HCT116 (cell line): ENCODE results near the gene MINDY4B. TPM values are rescaled to one million over a fixed set of nuclear protein-coding genes. Genes with fewer than 3 reads are reported as not detected.

Experiments
- ATAC-seq: fragments of 200-7000 bp; cut with Tn5 transposase; 2 replicates; pipeline ENCODE4 v1.9.1; 2020; ENCODE audit warnings: mild to moderate bottlenecking, moderate library complexity
- BruUV-seq: library from RNA; stranded (reverse); fragments of 400-500 nt; replicated peaks from 2 replicates; lab custom pipeline; 2021; lab: Mats Ljungman, UMichigan
- CTCF ChIA-PET: fragments of 300-600 bp; sonication (Branson Sonifier 250); formaldehyde crosslinking; loops from one replicate; lab custom pipeline; 2021; ENCODE audit warnings: antibody characterized with exemption; lab: Charles Lee
- POLR2A ChIA-PET: fragments of 300-600, 350-600 bp; sonication (Branson Sonifier 250); formaldehyde crosslinking; loops from one replicate; lab custom pipeline; 2021; ENCODE audit warnings: antibody characterized with exemption; lab: Charles Lee
- RAD21 ChIA-PET, 2 experiments: fragments of 300-600 bp; sonication (Branson Sonifier 250); formaldehyde crosslinking; loops; one replicate each; lab custom pipeline; 2023; ENCODE audit warnings: low total read pairs in 2 of 2; ENCODE audit not compliant: uncharacterized antibody in 2 of 2, unreplicated experiment in 2 of 2, low non-redundant PET in 1 of 2; lab: Charles Lee
- DNase-seq: peaks from one replicate; pipeline ENCODE4 v3.0.0-alpha.2; 2010; ENCODE audit warnings: low read depth, low spot score
- H2AFZ ChIP-seq: fragments of 200-600 bp; shearing (Covaris generic), sonication (generic); 2 replicates; pipeline ENCODE4 v1.6.1; 2017; ENCODE audit warnings: low read depth, mixed run types, mixed read lengths, antibody characterized with exemption, low read length; ENCODE audit not compliant: poor library complexity, severe bottlenecking
- H3K27ac ChIP-seq: 2 replicates; pipeline ENCODE4 v1.5.1; 2012; ENCODE audit warnings: low read depth, low read length
- H3K27me3 ChIP-seq: fragments of 200-600 bp; sonication (generic); 2 replicates; pipeline ENCODE4 v1.6.1; 2016; ENCODE audit warnings: mixed run types, low read length, mixed read lengths; ENCODE audit not compliant: insufficient read depth
- H3K36me3 ChIP-seq, 2 experiments: fragments of 200-500 bp in 1 of 2; fragments of 200-600 bp in 1 of 2; sonication (Bioruptor generic) in 1 of 2; sonication (generic) in 1 of 2; 2 replicates each; pipeline versions ENCODE4 v1.5.1 to v1.6.1; 2014 to 2016; ENCODE audit warnings: low read length in 2 of 2, inconsistent platforms in 1 of 2, mixed read lengths in 1 of 2, mixed run types in 1 of 2; ENCODE audit not compliant: insufficient read depth in 2 of 2, control insufficient read depth in 1 of 2
- H3K4me1 ChIP-seq, 2 experiments: fragments of 200-600 bp in 1 of 2; sonication (generic) in 1 of 2; 2 replicates each; pipeline versions ENCODE4 v1.5.1 to v1.6.1; 2012 to 2017; ENCODE audit warnings: low read length in 2 of 2, inconsistent platforms in 1 of 2, mild to moderate bottlenecking in 1 of 2, mixed read lengths in 1 of 2, mixed run types in 1 of 2, moderate library complexity in 1 of 2; ENCODE audit not compliant: insufficient read depth in 2 of 2, control insufficient read depth in 1 of 2
- H3K4me2 ChIP-seq: fragments of 200-600 bp; sonication (generic); 2 replicates; pipeline ENCODE4 v1.6.1; 2017; ENCODE audit warnings: mixed run types, low read length, mixed read lengths
- H3K4me3 ChIP-seq, 2 experiments: fragments of 200-600 bp in 1 of 2; sonication (generic) in 1 of 2; replicated peaks in 1 of 2; 2 replicates each; pipeline ENCODE4 v1.5.1; 2011 to 2016; ENCODE audit warnings: low read length in 2 of 2, control low read depth in 1 of 2, low read depth in 1 of 2, mild to moderate bottlenecking in 1 of 2, mixed read lengths in 1 of 2, mixed run types in 1 of 2
- H3K79me2 ChIP-seq: fragments of 200-600 bp; sonication (generic); 2 replicates; pipeline ENCODE4 v1.6.1; 2017; ENCODE audit warnings: mild to moderate bottlenecking, mixed run types, low read length, moderate library complexity, mixed read lengths; ENCODE audit not compliant: insufficient read depth
- H3K9ac ChIP-seq: fragments of 200-600 bp; sonication (generic); 2 replicates; pipeline ENCODE4 v1.6.1; 2016; ENCODE audit warnings: low read length, mixed read lengths
- H3K9me2 ChIP-seq: fragments of 200-600 bp; sonication (generic), shearing (Covaris generic); 2 replicates; pipeline ENCODE4 v1.6.1; 2017; ENCODE audit warnings: mixed run types, mild to moderate bottlenecking, moderate library complexity; ENCODE audit not compliant: insufficient read depth
- H3K9me3 ChIP-seq, 2 experiments: fragments of 200-500 bp in 1 of 2; fragments of 200-600 bp in 1 of 2; sonication (Bioruptor generic) in 1 of 2; sonication (generic) in 1 of 2; 2 replicates each; pipeline ENCODE4 v1.6.1; 2014 to 2017; ENCODE audit warnings: low read length in 2 of 2, mixed read lengths in 2 of 2, inconsistent platforms in 1 of 2, low read depth in 1 of 2, mild to moderate bottlenecking in 1 of 2, mixed run types in 1 of 2, moderate library complexity in 1 of 2; ENCODE audit not compliant: control insufficient read depth in 1 of 2, insufficient read depth in 1 of 2
- H4K20me1 ChIP-seq: fragments of 200-600 bp; sonication (generic), shearing (Covaris generic); 2 replicates; pipeline ENCODE4 v1.6.1; 2017; ENCODE audit warnings: mixed run types, mild to moderate bottlenecking, moderate library complexity; ENCODE audit not compliant: insufficient read depth
- EGR1 ChIP-seq: IDR thresholded peaks from 2 replicates; pipeline ENCODE4 v1.6.1; 2012; ENCODE audit warnings: low read depth
- EZH2 ChIP-seq: fragments of 200-600 bp; sonication (generic); IDR thresholded peaks from 2 replicates; pipeline ENCODE4 v1.6.1; 2017; ENCODE audit warnings: antibody characterized with exemption, mixed run types
- EZH2phosphoT487 ChIP-seq: fragments of 200-600 bp; IDR thresholded peaks from 2 replicates; pipeline ENCODE4 v1.6.1; 2018; ENCODE audit warnings: antibody characterized with exemption, borderline replicate concordance
- FOSL1 ChIP-seq: IDR thresholded peaks from 2 replicates; pipeline ENCODE4 v1.6.1; 2012; ENCODE audit warnings: low read depth
- JUND ChIP-seq: IDR thresholded peaks from 2 replicates; pipeline ENCODE4 v1.6.1; 2012
- POLR2A ChIP-seq: IDR thresholded peaks from 2 replicates; pipeline ENCODE4 v1.7.0; 2011; ENCODE audit warnings: borderline replicate concordance; ENCODE audit not compliant: insufficient read depth, insufficient read length; ENCODE audit errors: extremely low read depth
- POLR2AphosphoS5 ChIP-seq: IDR thresholded peaks from 2 replicates; pipeline ENCODE4 v1.6.1; 2011; ENCODE audit warnings: mild to moderate bottlenecking, low read depth, low read length, moderate library complexity
- RAD21 ChIP-seq: IDR thresholded peaks from 2 replicates; pipeline ENCODE4 v1.6.1; 2012; ENCODE audit warnings: low read depth, mild to moderate bottlenecking
- SP1 ChIP-seq: IDR thresholded peaks from 2 replicates; pipeline ENCODE4 v1.6.1; 2012; ENCODE audit warnings: low read depth
- SRF ChIP-seq: IDR thresholded peaks from 2 replicates; pipeline ENCODE4 v1.6.1; 2012; ENCODE audit warnings: low read depth
- YY1 ChIP-seq: IDR thresholded peaks from 2 replicates; pipeline ENCODE4 v1.6.1; 2011; ENCODE audit warnings: low read length, low read depth, moderate library complexity, mild to moderate bottlenecking; ENCODE audit not compliant: insufficient replicate concordance; ENCODE audit errors: extremely low read depth
- ZNF274 ChIP-seq: fragments of 200-500 bp; sonication (Bioruptor generic); IDR thresholded peaks from 2 replicates; pipeline ENCODE4 v1.6.1; 2014; ENCODE audit warnings: mild to moderate bottlenecking, low read depth, low read length, inconsistent platforms
- intact Hi-C: fragments of 100-400 bp; cut with micrococcal nuclease; formaldehyde crosslinking; loops from 2 replicates; pipeline ENCODE4 v1.10.0; 2022
- total RNA-seq: library from RNA; stranded (reverse); gene quantifications from one replicate; pipeline ENCODE4 v1.2.1, GENCODE V29; 2021; ENCODE audit not compliant: unreplicated experiment
- TF ChIP-seq, protein P1 (sequence below): IDR thresholded peaks from 2 replicates; pipeline ENCODE4 v1.6.1; 2012
- TF ChIP-seq, protein P2 (sequence below), 3 experiments: fragments of 200-600 bp in 1 of 3; sonication (generic) in 1 of 3; IDR thresholded peaks in 2 of 3; conservative IDR thresholded peaks in 1 of 3; 2 replicates each; pipeline ENCODE4 v1.5.1; 2012 to 2017; ENCODE audit warnings: low read depth in 2 of 3, low read length in 2 of 3, antibody characterized with exemption in 1 of 3, borderline replicate concordance in 1 of 3, control low read depth in 1 of 3, mild to moderate bottlenecking in 1 of 3, mixed read lengths in 1 of 3, mixed run types in 1 of 3, moderate library complexity in 1 of 3; ENCODE audit not compliant: insufficient read depth in 1 of 3
- TF ChIP-seq, protein P3 (sequence below): IDR thresholded peaks from 2 replicates; pipeline ENCODE4 v1.6.1; 2012; ENCODE audit warnings: low read depth

The MINDY4B gene
- total RNA-seq, 1 experiment from 2014 or later, result not detected

DNA sequence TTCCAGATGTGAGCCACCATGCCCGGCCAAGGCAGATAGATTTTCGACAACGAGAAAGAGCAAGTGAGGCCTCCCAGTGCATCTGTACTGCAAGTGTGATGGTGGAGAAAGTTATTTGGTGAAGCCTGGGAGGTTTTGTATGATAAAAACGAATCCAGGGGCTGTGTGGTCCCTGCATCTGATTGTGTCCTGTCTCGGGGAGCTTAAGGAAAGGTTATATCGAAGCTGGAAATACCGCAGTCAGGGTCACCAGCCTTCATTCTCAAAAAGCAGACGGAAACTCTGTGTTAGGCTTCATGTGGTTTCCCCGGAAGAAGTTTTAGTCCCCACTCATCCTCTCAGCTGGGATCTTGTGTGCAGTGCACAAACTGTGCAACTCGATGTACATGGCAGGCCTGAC lies 3.4 kb downstream of the MINDY4B start:
- Histone ChIP-seq H3K9me2 (no peaks in the 10 kb centered on the region), H3K4me2 (no peak overlapping the region), H3K4me3 (no peak overlapping the region), H3K36me3 (no peaks in the 10 kb centered on the region), H3K27me3 (peaks cover 30% of the 10 kb centered on the region), H3K9me3 (no peaks in the 10 kb centered on the region), H2AFZ (no peak overlapping the region), H3K9ac (no peak overlapping the region), H3K27ac (no peak overlapping the region), H3K79me2 (no peaks in the 10 kb centered on the region), H3K4me1 (no peaks in the 10 kb centered on the region), H4K20me1 (no peaks in the 10 kb centered on the region)
- no TSS peak for BruUV-seq
- POLR2A ChIA-PET, result no interaction called here
- ATAC-seq, result no peak
- TF ChIP-seq, protein P1, sequence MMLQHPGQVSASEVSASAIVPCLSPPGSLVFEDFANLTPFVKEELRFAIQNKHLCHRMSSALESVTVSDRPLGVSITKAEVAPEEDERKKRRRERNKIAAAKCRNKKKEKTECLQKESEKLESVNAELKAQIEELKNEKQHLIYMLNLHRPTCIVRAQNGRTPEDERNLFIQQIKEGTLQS, result no peak
- TF ChIP-seq, protein P2, sequence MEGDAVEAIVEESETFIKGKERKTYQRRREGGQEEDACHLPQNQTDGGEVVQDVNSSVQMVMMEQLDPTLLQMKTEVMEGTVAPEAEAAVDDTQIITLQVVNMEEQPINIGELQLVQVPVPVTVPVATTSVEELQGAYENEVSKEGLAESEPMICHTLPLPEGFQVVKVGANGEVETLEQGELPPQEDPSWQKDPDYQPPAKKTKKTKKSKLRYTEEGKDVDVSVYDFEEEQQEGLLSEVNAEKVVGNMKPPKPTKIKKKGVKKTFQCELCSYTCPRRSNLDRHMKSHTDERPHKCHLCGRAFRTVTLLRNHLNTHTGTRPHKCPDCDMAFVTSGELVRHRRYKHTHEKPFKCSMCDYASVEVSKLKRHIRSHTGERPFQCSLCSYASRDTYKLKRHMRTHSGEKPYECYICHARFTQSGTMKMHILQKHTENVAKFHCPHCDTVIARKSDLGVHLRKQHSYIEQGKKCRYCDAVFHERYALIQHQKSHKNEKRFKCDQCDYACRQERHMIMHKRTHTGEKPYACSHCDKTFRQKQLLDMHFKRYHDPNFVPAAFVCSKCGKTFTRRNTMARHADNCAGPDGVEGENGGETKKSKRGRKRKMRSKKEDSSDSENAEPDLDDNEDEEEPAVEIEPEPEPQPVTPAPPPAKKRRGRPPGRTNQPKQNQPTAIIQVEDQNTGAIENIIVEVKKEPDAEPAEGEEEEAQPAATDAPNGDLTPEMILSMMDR (IDR thresholded peaks at IDR 0.05 in 2 of 3, conservative IDR thresholded peaks at IDR 0.05 in 1 of 3; ENCODE audit: borderline replicate concordance in 1 of 3, insufficient read depth in 1 of 3, low read depth in 2 of 3, low read length in 2 of 3), result no peak
- no peak for TF ChIP-seq POLR2AphosphoS5
- TF ChIP-seq EZH2phosphoT487, result no peak
- TF ChIP-seq POLR2A, result no peak
- TF ChIP-seq RAD21, result no peak
- TF ChIP-seq ZNF274, result no peak
- no peak for TF ChIP-seq FOSL1
- TF ChIP-seq SP1, result no peak
- TF ChIP-seq SRF, result no peak
- TF ChIP-seq, protein P3, sequence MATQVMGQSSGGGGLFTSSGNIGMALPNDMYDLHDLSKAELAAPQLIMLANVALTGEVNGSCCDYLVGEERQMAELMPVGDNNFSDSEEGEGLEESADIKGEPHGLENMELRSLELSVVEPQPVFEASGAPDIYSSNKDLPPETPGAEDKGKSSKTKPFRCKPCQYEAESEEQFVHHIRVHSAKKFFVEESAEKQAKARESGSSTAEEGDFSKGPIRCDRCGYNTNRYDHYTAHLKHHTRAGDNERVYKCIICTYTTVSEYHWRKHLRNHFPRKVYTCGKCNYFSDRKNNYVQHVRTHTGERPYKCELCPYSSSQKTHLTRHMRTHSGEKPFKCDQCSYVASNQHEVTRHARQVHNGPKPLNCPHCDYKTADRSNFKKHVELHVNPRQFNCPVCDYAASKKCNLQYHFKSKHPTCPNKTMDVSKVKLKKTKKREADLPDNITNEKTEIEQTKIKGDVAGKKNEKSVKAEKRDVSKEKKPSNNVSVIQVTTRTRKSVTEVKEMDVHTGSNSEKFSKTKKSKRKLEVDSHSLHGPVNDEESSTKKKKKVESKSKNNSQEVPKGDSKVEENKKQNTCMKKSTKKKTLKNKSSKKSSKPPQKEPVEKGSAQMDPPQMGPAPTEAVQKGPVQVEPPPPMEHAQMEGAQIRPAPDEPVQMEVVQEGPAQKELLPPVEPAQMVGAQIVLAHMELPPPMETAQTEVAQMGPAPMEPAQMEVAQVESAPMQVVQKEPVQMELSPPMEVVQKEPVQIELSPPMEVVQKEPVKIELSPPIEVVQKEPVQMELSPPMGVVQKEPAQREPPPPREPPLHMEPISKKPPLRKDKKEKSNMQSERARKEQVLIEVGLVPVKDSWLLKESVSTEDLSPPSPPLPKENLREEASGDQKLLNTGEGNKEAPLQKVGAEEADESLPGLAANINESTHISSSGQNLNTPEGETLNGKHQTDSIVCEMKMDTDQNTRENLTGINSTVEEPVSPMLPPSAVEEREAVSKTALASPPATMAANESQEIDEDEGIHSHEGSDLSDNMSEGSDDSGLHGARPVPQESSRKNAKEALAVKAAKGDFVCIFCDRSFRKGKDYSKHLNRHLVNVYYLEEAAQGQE, result no peak
- no peak for TF ChIP-seq YY1
- TF ChIP-seq EGR1, result no peak
- TF ChIP-seq EZH2, result no peak
- no peak for TF ChIP-seq JUND
- intact Hi-C loops, result no loop called here
- RAD21 ChIA-PET, result no interaction called here
- no peak for DNase-seq
- CTCF ChIA-PET, result no interaction called here
